IPS-18a (cell line): ENCODE measurements around the gene SULF2.
"Not testable (repeated sequence)": the region's sequence is repeated elsewhere in the genome, so short reads cannot be mapped to it uniquely, and the experiment has no call there.

Source experiments
- H3K27ac ChIP-seq: one replicate; pipeline ENCODE4 v1.5.1; 2013; ENCODE audit warnings: low read length
- H3K27me3 ChIP-seq: one replicate; pipeline ENCODE4 v1.6.1; 2013; ENCODE audit warnings: mild to moderate bottlenecking, low read length; ENCODE audit not compliant: control insufficient read depth, insufficient read depth
- H3K36me3 ChIP-seq: one replicate; pipeline ENCODE4 v1.6.1; 2013; ENCODE audit warnings: low read depth, low read length; ENCODE audit not compliant: control insufficient read depth
- H3K4me1 ChIP-seq: one replicate; pipeline ENCODE4 v1.6.1; 2013; ENCODE audit warnings: low read depth, low read length; ENCODE audit not compliant: control insufficient read depth
- H3K4me3 ChIP-seq: one replicate; pipeline ENCODE4 v1.5.1; 2013; ENCODE audit warnings: low read length
- H3K9ac ChIP-seq: one replicate; pipeline ENCODE4 v1.6.1; 2013; ENCODE audit warnings: mild to moderate bottlenecking, low read length, moderate library complexity
- H3K9me3 ChIP-seq: one replicate; pipeline ENCODE4 v1.6.1; 2013; ENCODE audit warnings: low read depth, low read length; ENCODE audit not compliant: control insufficient read depth

SULF2 gene

GRCh38 chr20:47785311-47785853 is at the start of gene SULF2:
TSS of gene SULF2 (minus strand) at chr20:47785481. CDS start at chr20:47757363, 28,118 bp downstream.
- peak within 1 kb of the TSS; percentile 46 for H3K9ac ChIP-seq
- H3K4me1 ChIP-seq: peaks cover 11% of the 10 kb centered on the region
- H3K27me3 ChIP-seq: peaks cover 41% of the 10 kb centered on the region
- H3K27ac ChIP-seq: no peak within 1 kb of the TSS
- peak within 1 kb of the TSS; percentile 71 for H3K4me3 ChIP-seq
- H3K36me3 ChIP-seq: no peaks in the 10 kb centered on the region
- H3K9me3 ChIP-seq: no peaks in the 10 kb centered on the region

GRCh38 chr20:47831675-47832074 is 46.4 kb upstream of the SULF2 start:
- H3K9ac ChIP-seq, H3K36me3 ChIP-seq, H3K4me1 ChIP-seq, H3K27me3 ChIP-seq, H3K27ac ChIP-seq, H3K9me3 ChIP-seq, H3K4me3 ChIP-seq: not testable (repeated sequence)

GRCh38 chr20:47826716-47827115 is 41.4 kb upstream of the SULF2 start:
- H3K9ac ChIP-seq, H3K36me3 ChIP-seq: not testable (repeated sequence)

GRCh38 chr20:47826006-47826405 is 40.7 kb upstream of the SULF2 start:
- not testable (repeated sequence) for H3K27ac ChIP-seq, H3K36me3 ChIP-seq, H3K4me3 ChIP-seq, H3K4me1 ChIP-seq, H3K9ac ChIP-seq, H3K9me3 ChIP-seq, H3K27me3 ChIP-seq

More at GRCh38 chr20:47826716-47827115, 41.4 kb upstream of the SULF2 start:
- H3K27ac ChIP-seq, H3K4me1 ChIP-seq, H3K4me3 ChIP-seq, H3K27me3 ChIP-seq, H3K9me3 ChIP-seq: not testable (repeated sequence)

- no peaks in the 10 kb centered on the region for H3K36me3 ChIP-seq
- H3K4me3 ChIP-seq: no peak overlapping the region
- H3K27ac ChIP-seq: no peak overlapping the region
Observed at GRCh38 chr20:47825011-47825762, 39.9 kb upstream of the SULF2 start.

GRCh38 chr20:47823941-47824340 is 38.7 kb upstream of the SULF2 start:
- not testable (repeated sequence) for H3K4me3 ChIP-seq, H3K9ac ChIP-seq, H3K36me3 ChIP-seq, H3K4me1 ChIP-seq, H3K9me3 ChIP-seq, H3K27me3 ChIP-seq, H3K27ac ChIP-seq

More at GRCh38 chr20:47825011-47825762, 39.9 kb upstream of the SULF2 start:
- no peak overlapping the region for H3K9ac ChIP-seq
- H3K4me1 ChIP-seq: no peaks in the 10 kb centered on the region
- no peaks in the 10 kb centered on the region for H3K9me3 ChIP-seq
- no peaks in the 10 kb centered on the region for H3K27me3 ChIP-seq

GRCh38 chr20:47821481-47822100 is 36.3 kb upstream of the SULF2 start:
- Histone ChIP-seq H3K36me3 (no peaks in the 10 kb centered on the region), H3K9me3 (no peaks in the 10 kb centered on the region), H3K27ac (no peak overlapping the region), H3K27me3 (no peaks in the 10 kb centered on the region), H3K4me3 (no peak overlapping the region), H3K4me1 (no peaks in the 10 kb centered on the region), H3K9ac (no peak overlapping the region)

- Histone ChIP-seq H3K27ac (no peak overlapping the region), H3K4me1 (no peaks in the 10 kb centered on the region), H3K9me3 (no peaks in the 10 kb centered on the region), H3K27me3 (no peaks in the 10 kb centered on the region), H3K4me3 (no peak overlapping the region), H3K9ac (no peak overlapping the region), H3K36me3 (no peaks in the 10 kb centered on the region)
Observed at GRCh38 chr20:47818996-47819609, 33.8 kb upstream of the SULF2 start.

- Histone ChIP-seq H3K9me3 (no peaks in the 10 kb centered on the region), H3K27me3 (no peaks in the 10 kb centered on the region), H3K36me3 (no peaks in the 10 kb centered on the region), H3K4me3 (no peak overlapping the region), H3K27ac (no peak overlapping the region), H3K9ac (no peak overlapping the region), H3K4me1 (no peaks in the 10 kb centered on the region)
Observed at GRCh38 chr20:47818466-47818865, 33.2 kb upstream of the SULF2 start.

- no peaks in the 10 kb centered on the region for H3K27me3 ChIP-seq
Observed at GRCh38 chr20:47818016-47818415, 32.7 kb upstream of the SULF2 start.

GRCh38 chr20:47817573-47817972 is 32.3 kb upstream of the SULF2 start:
- Histone ChIP-seq H3K4me3 (no peak overlapping the region), H3K27me3 (no peaks in the 10 kb centered on the region), H3K9ac (no peak overlapping the region), H3K36me3 (no peaks in the 10 kb centered on the region), H3K9me3 (no peaks in the 10 kb centered on the region), H3K27ac (no peak overlapping the region), H3K4me1 (no peaks in the 10 kb centered on the region)

More at GRCh38 chr20:47818016-47818415, 32.7 kb upstream of the SULF2 start:
- Histone ChIP-seq H3K9me3 (no peaks in the 10 kb centered on the region), H3K4me1 (no peaks in the 10 kb centered on the region), H3K9ac (no peak overlapping the region), H3K27ac (no peak overlapping the region), H3K4me3 (no peak overlapping the region), H3K36me3 (no peaks in the 10 kb centered on the region)
